NCI-H345 treated with DMSO at 0.1 percent for 48 hours (cell line): Measurements from ENCODE around the gene FOXQ1.
"Not testable (repeated sequence)": the region's sequence is repeated elsewhere in the genome, so short reads cannot be mapped to it uniquely, and the experiment has no call there.

Experiments used
- DNase-seq: peaks from one replicate; lab custom pipeline; 2025; ENCODE audit not compliant: unreplicated experiment; lab: John Stamatoyannopoulos, UW

Gene FOXQ1

GRCh38 chr6:1290805-1291204 lies 21.1 kb upstream of the FOXQ1 start:
- DNase-seq: no peak

- no peak for DNase-seq
These were observed 20.5 kb upstream of the FOXQ1 start for GRCh38 chr6:1291381-1291780.

- no peak for DNase-seq
These were observed 16.5 kb upstream of the FOXQ1 start for GRCh38 chr6:1295420-1295819.

GRCh38 chr6:1296079-1296478 lies 15.8 kb upstream of the FOXQ1 start:
- no peak for DNase-seq

- no peak for DNase-seq
These were observed 15.4 kb upstream of the FOXQ1 start for GRCh38 chr6:1296542-1296941.

- no peak for DNase-seq
These were observed 14.2 kb upstream of the FOXQ1 start for GRCh38 chr6:1297746-1298145.

- no peak for DNase-seq
These were observed 13.1 kb upstream of the FOXQ1 start for GRCh38 chr6:1298768-1299167.

GRCh38 chr6:1306133-1306532 lies 5.8 kb upstream of the FOXQ1 start:
- DNase-seq: no peak

GRCh38 chr6:1309366-1309765 lies 2.5 kb upstream of the FOXQ1 start:
- DNase-seq: no peak

GRCh38 chr6:1310628-1311399 lies 1.1 kb upstream of the FOXQ1 start:
- DNase-seq: no peak

- DNase-seq: no peak
These were observed 240 bp downstream of the FOXQ1 start for GRCh38 chr6:1312203-1312472.

GRCh38 chr6:1312473-1313367 lies 822 bp downstream of the FOXQ1 start:
- no peak for DNase-seq

- DNase-seq: no peak
These were observed 1.5 kb downstream of the FOXQ1 start for GRCh38 chr6:1313384-1313766.

- no peak for DNase-seq
These were observed 2.0 kb downstream of the FOXQ1 start for GRCh38 chr6:1313767-1314503.

- DNase-seq: no peak
These were observed 2.7 kb downstream of the FOXQ1 start for GRCh38 chr6:1314617-1315016.

GRCh38 chr6:1315201-1315559 lies 3.3 kb downstream of the FOXQ1 start:
- DNase-seq: no peak

- no peak for DNase-seq
These were observed 3.9 kb downstream of the FOXQ1 start for GRCh38 chr6:1315560-1316386.

GRCh38 chr6:1316489-1316971 lies 4.6 kb downstream of the FOXQ1 start:
- DNase-seq: no peak

GRCh38 chr6:1317302-1317815 lies 5.5 kb downstream of the FOXQ1 start:
- no peak for DNase-seq

GRCh38 chr6:1318036-1318435 lies 6.1 kb downstream of the FOXQ1 start:
- no peak for DNase-seq

- DNase-seq: not testable (repeated sequence)
These were observed 6.7 kb downstream of the FOXQ1 start for GRCh38 chr6:1318584-1318983.
